Spleen (tissue), 11 donors: ENCODE results near the gene LRCH1. TPM values are rescaled to one million over a fixed set of nuclear protein-coding genes. Genes with fewer than 3 reads are reported as not detected.
A peak's percentile ranks its signal among the peaks of the same experiment; 100 is the strongest.

Experiments used
- DNase-seq: peaks from one replicate; pipeline ENCODE4 v3.0.0-alpha.2; 2020
- H3K27ac ChIP-seq, 8 donors: fragments of 200-600 bp; sonication (generic) in 7 of 8; 1 replicate in 4 of 8; 2 replicates in 4 of 8; pipeline versions ENCODE4 v1.5.0 to v1.8.0; 2016 to 2021; ENCODE audit warnings: inconsistent platforms in 4 of 8, mild to moderate bottlenecking in 4 of 8, moderate library complexity in 1 of 8
- H3K27me3 ChIP-seq, 7 donors: fragments of 200-600 bp; sonication (generic) in 6 of 7; replicated peaks in 1 of 7; 1 replicate in 4 of 7; 2 replicates in 3 of 7; pipeline versions ENCODE4 v1.5.0 to v1.8.0; 2016 to 2021; ENCODE audit warnings: inconsistent platforms in 3 of 7, mild to moderate bottlenecking in 1 of 7
- H3K36me3 ChIP-seq, 6 donors: fragments of 200-600 bp; sonication (generic) in 5 of 6; 1 replicate in 4 of 6; 2 replicates in 2 of 6; pipeline versions ENCODE4 v1.5.0 to v1.8.0; 2016 to 2021; ENCODE audit warnings: inconsistent platforms in 2 of 6
- H3K4me1 ChIP-seq, 6 donors: fragments of 200-600 bp; sonication (generic) in 5 of 6; 1 replicate in 3 of 6; 2 replicates in 3 of 6; pipeline versions ENCODE4 v1.5.0 to v1.8.0; 2016 to 2021; ENCODE audit warnings: inconsistent platforms in 3 of 6
- H3K4me3 ChIP-seq, 8 donors: fragments of 200-600 bp; sonication (generic) in 7 of 8; 1 replicate in 4 of 8; 2 replicates in 4 of 8; pipeline versions ENCODE4 v1.5.0 to v1.8.0; 2016 to 2021; ENCODE audit warnings: inconsistent platforms in 4 of 8, mild to moderate bottlenecking in 4 of 8, moderate library complexity in 2 of 8
- H3K9me3 ChIP-seq, 8 donors: fragments of 200-600 bp; sonication (generic) in 7 of 8; 1 replicate in 4 of 8; 2 replicates in 4 of 8; pipeline versions ENCODE4 v1.5.0 to v1.8.0; 2016 to 2021; ENCODE audit warnings: inconsistent platforms in 4 of 8
- POLR2A ChIP-seq, 3 donors: fragments of 450-650 bp; IDR thresholded peaks; one replicate each; pipeline ENCODE4 v1.5.1; 2017; ENCODE audit warnings: antibody characterized with exemption in 3 of 3, mild to moderate bottlenecking in 1 of 3
- POLR2AphosphoS5 ChIP-seq, 3 donors: sonication (generic); formaldehyde crosslinking; IDR thresholded peaks; one replicate each; pipeline ENCODE4 v1.5.1; 2017; ENCODE audit warnings: antibody characterized with exemption in 3 of 3
- WGBS, 5 donors: extraction: QIAGEN DNeasy Blood & Tissue Kit in 3 of 5; methylation state at CpG; one replicate each; pipeline versions ENCODE4 v1.1.5 to v1.1.7; 2013 to 2018; 5-methylcytosine and 5-hydroxymethylcytosine counted together
- intact Hi-C: fragments of 100-400 bp; cut with DNase I; formaldehyde crosslinking; loops from one replicate; pipeline ENCODE4 v1.15.0; 2023; ENCODE audit warnings: low total_unique reads
- polyA plus RNA-seq, 3 donors: library from polyadenylated mRNA; stranded (reverse); fragments of 200-250 nt; gene quantifications; one replicate each; pipeline ENCODE4 v1.2.1, GENCODE V29; 2013
- total RNA-seq, 7 donors: library from RNA; depleted of rRNA in 3 of 7; stranded (reverse); fragments of >200 nt in 3 of 7; fragmentation: NEBNext Ultra II Directional in 4 of 7; extraction: Animal tissue kit (Norgen Biotek cat#: 25700) in 4 of 7; gene quantifications; one replicate each; pipeline versions ENCODE4 v1.1.0 to v1.2.1, GENCODE V29; 2016 to 2021
- TF ChIP-seq, protein P1 (sequence below), 11 experiments: fragments of 200-600 bp in 7 of 11; fragments of 450-650 bp in 4 of 11; sonication (generic) in 4 of 11; IDR thresholded peaks in 8 of 11; conservative IDR thresholded peaks in 3 of 11; 1 replicate in 7 of 11; 2 replicates in 4 of 11; pipeline versions ENCODE4 v1.4.0 to v1.8.0; 2016 to 2021; ENCODE audit warnings: antibody characterized with exemption in 11 of 11, inconsistent platforms in 4 of 11, mild to moderate bottlenecking in 1 of 11
- donor health status: healthy with polysubstance abuse.
- donor health status: DM: no; HTN: no; CAD: no; lungs with moderate emphysema.
- donor health status: DM: no; HTN: no; CAD: no.
- donor health status: Bipolar disorder and iron deficiency.
- donor health status: healthy.
- donor health status: DM: no; HTN: no; CAD: no.
- donor health status: DM: yes; HTN: yes; CAD: no.

LRCH1 gene
- total and polyA plus RNA-seq, 10 donors: 7.4 to 41.6 (median 34.6) TPM

DNA sequence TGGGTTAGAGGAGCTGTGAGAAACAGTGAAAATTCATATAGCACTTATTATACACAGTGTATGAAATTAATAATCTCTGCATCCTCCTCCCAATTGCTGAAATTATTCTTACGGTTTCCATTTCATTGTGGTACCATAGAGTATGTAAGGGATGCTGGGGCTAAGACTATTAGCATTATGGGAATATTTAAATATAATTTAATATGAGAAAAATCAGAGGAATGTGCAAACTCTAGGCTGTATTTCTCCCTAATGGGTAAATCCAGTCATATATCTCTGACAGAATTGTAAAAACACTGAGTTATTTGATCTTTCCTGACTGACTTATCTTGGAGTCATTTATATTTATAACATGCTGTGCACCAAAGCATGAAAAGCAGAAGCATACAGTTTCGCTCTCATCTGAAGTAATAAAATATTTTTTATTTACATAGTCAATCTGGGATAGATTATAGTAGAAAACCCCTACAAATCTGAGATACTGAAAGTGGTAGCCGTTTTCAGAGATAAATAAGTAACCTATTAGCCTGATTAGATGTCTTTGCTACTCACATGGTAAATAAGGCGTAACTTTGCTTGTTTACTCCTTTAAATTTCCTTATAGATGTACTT is 34.9 kb downstream of the LRCH1 start:
- Histone ChIP-seq H3K9me3 (no peaks in the 10 kb centered on the region), H3K4me1 (peaks cover 40 to 100% (median 88%) of the 10 kb centered on the region in 6 donors), H3K27me3 (no peaks in the 10 kb centered on the region), H3K27ac (peak overlapping the region in 5 of 8 donors; percentile 6 to 62 (median 42)), H3K4me3 (peak overlapping the region in 1 of 8 donors; percentile 3), H3K36me3 (no peaks in the 10 kb centered on the region)
- no peak for DNase-seq
- intact Hi-C loops: no loop called here
- WGBS, 5 donors: 59 to 73% (median 68%) methylated on average over 4 of the region's 4 CpGs
- TF ChIP-seq POLR2AphosphoS5 (IDR thresholded peaks at IDR 0.05) (no peak), POLR2A (IDR thresholded peaks at IDR 0.05) (no peak)
- TF ChIP-seq, protein P1, sequence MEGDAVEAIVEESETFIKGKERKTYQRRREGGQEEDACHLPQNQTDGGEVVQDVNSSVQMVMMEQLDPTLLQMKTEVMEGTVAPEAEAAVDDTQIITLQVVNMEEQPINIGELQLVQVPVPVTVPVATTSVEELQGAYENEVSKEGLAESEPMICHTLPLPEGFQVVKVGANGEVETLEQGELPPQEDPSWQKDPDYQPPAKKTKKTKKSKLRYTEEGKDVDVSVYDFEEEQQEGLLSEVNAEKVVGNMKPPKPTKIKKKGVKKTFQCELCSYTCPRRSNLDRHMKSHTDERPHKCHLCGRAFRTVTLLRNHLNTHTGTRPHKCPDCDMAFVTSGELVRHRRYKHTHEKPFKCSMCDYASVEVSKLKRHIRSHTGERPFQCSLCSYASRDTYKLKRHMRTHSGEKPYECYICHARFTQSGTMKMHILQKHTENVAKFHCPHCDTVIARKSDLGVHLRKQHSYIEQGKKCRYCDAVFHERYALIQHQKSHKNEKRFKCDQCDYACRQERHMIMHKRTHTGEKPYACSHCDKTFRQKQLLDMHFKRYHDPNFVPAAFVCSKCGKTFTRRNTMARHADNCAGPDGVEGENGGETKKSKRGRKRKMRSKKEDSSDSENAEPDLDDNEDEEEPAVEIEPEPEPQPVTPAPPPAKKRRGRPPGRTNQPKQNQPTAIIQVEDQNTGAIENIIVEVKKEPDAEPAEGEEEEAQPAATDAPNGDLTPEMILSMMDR (IDR thresholded peaks at IDR 0.05 in 8 of 11, conservative IDR thresholded peaks at IDR 0.05 in 3 of 11): no peak

DNA sequence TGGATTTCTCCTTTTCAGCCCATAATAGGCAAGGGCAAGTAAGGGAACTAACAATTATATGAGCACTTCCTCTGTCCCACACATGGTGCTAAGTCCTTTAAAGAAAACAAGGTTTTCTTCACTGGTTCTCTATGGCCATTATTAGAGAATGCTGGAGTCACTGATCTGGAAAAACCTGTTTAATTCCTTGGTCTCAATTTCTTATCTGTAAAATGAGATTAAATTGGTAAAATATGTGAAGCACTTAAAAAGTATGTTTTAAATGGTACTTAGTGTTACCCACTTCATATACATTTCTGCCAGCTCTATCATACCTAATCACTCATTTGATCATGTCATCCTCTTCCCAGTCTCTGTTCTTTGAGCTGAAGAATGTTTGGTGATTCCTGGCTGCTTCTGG is 39.4 kb downstream of the LRCH1 start:
- H3K9me3 ChIP-seq: no peaks in the 10 kb centered on the region
- no peaks in the 10 kb centered on the region for H3K36me3 ChIP-seq
- H3K4me3 ChIP-seq: no peak overlapping the region
- peaks cover 69 to 100% (median 91%) of the 10 kb centered on the region in 6 donors for H3K4me1 ChIP-seq
- intact Hi-C loops: no loop called here
- no peaks in the 10 kb centered on the region for H3K27me3 ChIP-seq
- TF ChIP-seq, protein P1 (IDR thresholded peaks at IDR 0.05 in 8 of 11, conservative IDR thresholded peaks at IDR 0.05 in 3 of 11): no peak
- TF ChIP-seq POLR2A (IDR thresholded peaks at IDR 0.05) (no peak), POLR2AphosphoS5 (IDR thresholded peaks at IDR 0.05) (no peak)
- H3K27ac ChIP-seq: peak overlapping the region in 3 of 8 donors; percentile 13 to 84 (median 20)
- DNase-seq: no peak

DNA sequence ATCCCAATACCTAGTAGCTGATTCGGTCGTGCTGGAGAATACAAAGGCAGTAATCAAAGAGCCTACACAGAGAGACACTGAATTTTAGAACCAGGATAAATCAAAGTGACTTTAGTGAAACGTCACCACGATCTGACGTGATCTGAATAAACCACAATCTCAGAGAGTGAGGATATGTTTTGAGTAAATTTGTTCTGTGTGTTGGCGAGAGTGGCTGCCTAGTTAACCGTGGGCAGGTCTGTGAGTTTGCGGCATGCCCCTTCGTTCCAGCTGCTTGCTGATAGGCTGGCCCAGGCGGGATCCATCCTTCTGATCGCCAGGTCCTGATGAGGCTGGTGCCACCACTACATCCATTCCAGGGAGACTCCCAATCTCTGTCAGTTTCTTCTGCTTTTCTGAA is 40.4 kb downstream of the LRCH1 start:
- no peak for DNase-seq

DNA sequence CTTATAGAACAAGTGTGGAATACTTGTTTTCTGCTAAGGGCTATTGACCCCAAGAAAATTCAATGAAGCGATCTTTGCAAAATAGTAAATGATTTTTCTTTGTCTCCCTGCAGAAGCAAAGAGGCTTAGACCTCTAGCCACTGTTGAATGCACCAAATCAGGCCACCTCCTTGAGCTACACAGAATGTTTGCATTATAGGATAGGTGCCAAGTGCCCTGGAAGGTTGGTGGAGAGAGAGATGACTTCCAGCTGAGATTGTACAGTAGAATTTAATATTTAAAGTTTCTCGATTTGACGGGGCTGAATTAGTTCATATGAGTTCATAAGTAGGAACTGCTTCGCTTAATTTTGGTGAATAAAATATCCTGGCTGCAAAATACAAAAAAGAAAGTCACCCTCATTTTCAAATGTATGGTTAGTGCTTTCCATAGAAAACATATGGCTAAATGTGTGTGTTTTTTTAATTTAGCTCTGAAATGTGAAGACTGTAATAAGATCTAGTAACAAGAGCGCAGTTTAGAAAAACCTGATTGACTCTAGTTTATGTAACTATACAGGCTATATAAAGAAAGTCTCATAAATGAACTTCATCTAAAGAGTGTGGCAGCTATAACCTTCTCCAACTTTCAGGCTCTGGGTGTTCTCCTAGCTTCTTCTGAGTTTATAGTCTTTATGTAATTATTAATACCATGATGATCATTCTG is 41.6 kb downstream of the LRCH1 start:
- DNase-seq: no peak
- peaks cover 78 to 100% (median 91%) of the 10 kb centered on the region in 6 donors for H3K4me1 ChIP-seq
- TF ChIP-seq, protein P1 (IDR thresholded peaks at IDR 0.05 in 8 of 11, conservative IDR thresholded peaks at IDR 0.05 in 3 of 11): no peak
- no peak for TF ChIP-seq POLR2A (IDR thresholded peaks at IDR 0.05)
- no peak for TF ChIP-seq POLR2AphosphoS5 (IDR thresholded peaks at IDR 0.05)
- no peak overlapping the region for H3K4me3 ChIP-seq
- WGBS, 5 donors: 82 to 92% (median 90%) methylated on average over 5 of the region's 5 CpGs
- H3K9me3 ChIP-seq: no peaks in the 10 kb centered on the region
- H3K36me3 ChIP-seq: no peaks in the 10 kb centered on the region
- H3K27ac ChIP-seq: peak overlapping the region in 7 of 8 donors; percentile 16 to 85 (median 80)
- intact Hi-C loops: loop anchor here (5.0 kb wide), 1 partner anchor 37 kb away; no protein-coding TSS in a partner anchor
- H3K27me3 ChIP-seq: no peaks in the 10 kb centered on the region

More for the DNA sequence above, 40.4 kb downstream of the LRCH1 start:
- Histone ChIP-seq H3K9me3 (no peaks in the 10 kb centered on the region), H3K27ac (peak overlapping the region in 4 of 8 donors; percentile 20 to 85 (median 56)), H3K4me1 (peaks cover 69 to 100% (median 91%) of the 10 kb centered on the region in 6 donors), H3K36me3 (no peaks in the 10 kb centered on the region), H3K27me3 (no peaks in the 10 kb centered on the region), H3K4me3 (no peak overlapping the region)
- intact Hi-C loops: no loop called here
- 57 to 79% (median 68%) methylated on average over 11 of the region's 11 CpGs for WGBS, 5 donors
- TF ChIP-seq POLR2A (IDR thresholded peaks at IDR 0.05): no peak
- peak in 1 of 3 donors; percentile 29 for TF ChIP-seq POLR2AphosphoS5 (IDR thresholded peaks at IDR 0.05)
